GM18907 (cell line): ENCODE results near the gene CCNJL.

Experiments
- ATAC-seq: cut with Tn5 transposase; IDR thresholded peaks from one replicate; pipeline ENCODE4 v1.9.1; 2021; ENCODE audit warnings: mild to moderate bottlenecking, moderate library complexity; ENCODE audit not compliant: unreplicated experiment

The CCNJL gene

GRCh38 chr5:160229190-160229742, 83.1 kb downstream of the CCNJL start, which contains the start of gene FABP6:
FABP6 (plus strand) TSS chr5:160229506; CDS start chr5:160229558, 52 bp downstream.
- no peak for ATAC-seq

- ATAC-seq = no peak
Measured at GRCh38 chr5:160227012-160227411, 85.4 kb downstream of the CCNJL start.

GRCh38 chr5:160221082-160221481, 91.3 kb downstream of the CCNJL start:
- ATAC-seq = peak; percentile 75

DNA sequence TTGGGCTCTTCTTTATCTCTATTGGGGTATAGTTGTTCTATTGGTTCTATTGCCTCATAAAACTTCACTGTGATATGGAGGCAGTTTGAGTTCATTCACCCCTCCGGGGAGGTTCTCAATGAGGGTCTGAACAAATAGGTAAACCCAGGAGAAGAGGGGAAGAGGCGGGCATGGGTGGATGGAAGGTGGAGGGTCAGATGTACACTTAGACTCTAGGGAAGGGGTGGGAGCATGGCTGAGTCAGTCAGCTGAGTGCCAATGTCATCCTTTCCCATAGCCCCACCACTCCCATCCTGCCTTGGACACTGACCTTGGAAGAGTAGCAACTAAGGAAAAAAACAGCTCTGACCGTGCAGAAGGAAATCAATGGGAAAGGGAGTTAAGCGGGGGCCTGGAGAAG, 93.0 kb downstream of the CCNJL start:
- ATAC-seq = no peak

GRCh38 chr5:160213537-160213936, 98.8 kb downstream of the CCNJL start:
- ATAC-seq = no peak

- ATAC-seq = no peak
Measured at GRCh38 chr5:160211352-160211751, 101.0 kb downstream of the CCNJL start.

- ATAC-seq = no peak
Measured at GRCh38 chr5:160210606-160211005, 101.8 kb downstream of the CCNJL start.

- no peak for ATAC-seq
Measured at GRCh38 chr5:160209917-160210316, 102.4 kb downstream of the CCNJL start.

DNA sequence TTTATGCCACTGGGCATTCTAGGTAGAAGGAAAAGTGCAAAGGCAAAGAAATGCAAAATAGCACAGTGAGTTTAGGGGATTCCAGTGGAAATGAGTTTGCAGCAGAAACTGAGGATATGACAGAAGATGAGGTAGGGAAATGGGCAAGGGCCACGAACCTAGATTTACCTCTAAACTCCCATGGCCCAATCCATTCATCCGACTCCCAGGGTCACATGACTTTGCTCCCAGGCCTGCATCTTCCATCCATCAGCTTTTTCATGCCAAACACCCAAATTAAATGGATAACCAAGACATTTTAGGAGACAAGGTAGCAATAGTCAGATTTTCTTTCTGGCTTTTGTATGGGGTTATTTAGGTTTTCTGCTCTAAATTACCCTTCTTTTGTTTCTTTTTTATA, 105.3 kb downstream of the CCNJL start:
- ATAC-seq = no peak
